IPS DF 19.7 (cell line): ENCODE data around the gene TMEM31.
"Not testable (repeated sequence)": the region's sequence is repeated elsewhere in the genome, so short reads cannot be mapped to it uniquely, and the experiment has no call there.

Experiments
- DNase-seq: peaks from one replicate; pipeline ENCODE4 v3.0.0-alpha.2; 2013; ENCODE audit warnings: low read depth, low spot score

The TMEM31 gene

GRCh38 chrX:103726477-103726876 lies 15.8 kb downstream of the TMEM31 start:
- DNase-seq: no peak

DNA sequence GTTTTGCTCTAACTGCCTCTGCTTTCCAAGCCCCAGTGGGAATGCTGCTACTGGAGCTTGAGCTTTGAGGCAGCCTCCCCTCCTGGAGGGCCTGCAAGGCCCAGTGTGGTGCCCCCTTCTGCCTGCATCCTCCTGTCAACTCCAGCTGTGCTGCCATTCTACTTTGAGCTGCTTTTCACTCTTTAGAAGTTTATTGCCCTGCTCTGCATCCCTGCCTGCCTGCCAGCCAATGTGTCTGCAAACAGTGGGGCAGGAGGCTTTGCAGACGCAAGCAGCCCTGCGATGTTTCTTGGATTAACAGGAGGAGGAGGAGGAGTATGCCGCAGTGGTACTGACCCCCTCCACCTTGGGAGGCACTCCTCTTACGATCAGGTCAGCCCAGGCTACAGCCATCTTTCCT lies 16.4 kb downstream of the TMEM31 start:
- no peak for DNase-seq

DNA sequence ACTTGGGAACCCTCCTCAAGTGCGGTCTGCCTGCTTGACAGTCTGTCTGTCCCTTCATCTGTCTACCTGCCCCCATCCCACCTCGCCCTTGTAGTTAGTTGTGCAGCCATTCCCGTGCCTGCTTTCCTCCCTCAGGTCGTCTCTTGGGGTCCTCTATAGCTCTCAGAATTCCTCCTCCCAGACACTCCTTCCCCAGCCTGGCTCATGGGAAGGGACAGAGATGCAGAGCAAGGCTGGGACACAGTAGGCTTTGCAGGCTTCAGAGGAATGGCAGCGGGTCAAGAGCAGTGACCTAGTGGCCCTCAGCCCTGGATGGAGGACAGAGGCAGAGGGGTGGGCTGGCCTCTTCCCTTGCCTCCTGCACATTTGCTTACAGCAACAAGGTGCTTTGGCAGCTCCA lies 18.3 kb downstream of the TMEM31 start:
- no peak for DNase-seq

GRCh38 chrX:103730147-103730795 lies 19.6 kb downstream of the TMEM31 start:
- no peak for DNase-seq

DNA sequence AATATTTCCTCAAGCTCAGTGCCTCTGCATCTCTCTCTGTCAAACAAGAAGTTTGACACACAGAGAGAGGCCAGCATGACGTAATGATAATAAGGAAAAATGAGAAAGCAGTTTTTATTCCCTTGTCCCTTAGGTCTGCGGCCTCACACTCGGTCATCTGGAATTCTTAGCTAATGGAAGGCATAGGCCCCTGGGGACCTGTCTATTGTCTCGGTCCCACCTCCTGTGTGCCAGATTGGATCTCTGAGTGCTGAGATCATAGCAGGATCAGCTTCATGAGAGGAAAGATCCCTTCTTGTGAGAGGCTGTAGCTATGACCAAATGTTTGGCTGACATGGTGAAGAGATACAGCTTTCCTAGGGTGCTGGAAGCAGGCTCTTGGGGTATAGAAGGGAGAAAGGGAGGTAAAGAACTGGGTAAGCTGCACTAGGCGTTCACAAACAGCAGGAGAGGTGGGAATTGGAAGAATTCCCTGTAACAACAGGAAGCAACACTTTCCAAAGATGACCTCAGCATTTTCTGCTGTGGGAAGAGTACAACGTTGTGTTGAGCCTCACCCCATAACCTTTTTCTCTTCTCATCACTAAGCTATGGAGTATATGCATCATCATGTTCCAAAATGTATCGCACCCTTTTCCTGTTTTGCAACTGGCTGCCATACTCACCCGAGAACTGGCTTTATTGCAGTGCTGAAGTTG lies 20.2 kb downstream of the TMEM31 start:
- no peak for DNase-seq

GRCh38 chrX:103733017-103733416 lies 22.3 kb downstream of the TMEM31 start:
- DNase-seq: no peak

- DNase-seq: no peak
Measured at GRCh38 chrX:103734125-103734760, 23.5 kb downstream of the TMEM31 start.

DNA sequence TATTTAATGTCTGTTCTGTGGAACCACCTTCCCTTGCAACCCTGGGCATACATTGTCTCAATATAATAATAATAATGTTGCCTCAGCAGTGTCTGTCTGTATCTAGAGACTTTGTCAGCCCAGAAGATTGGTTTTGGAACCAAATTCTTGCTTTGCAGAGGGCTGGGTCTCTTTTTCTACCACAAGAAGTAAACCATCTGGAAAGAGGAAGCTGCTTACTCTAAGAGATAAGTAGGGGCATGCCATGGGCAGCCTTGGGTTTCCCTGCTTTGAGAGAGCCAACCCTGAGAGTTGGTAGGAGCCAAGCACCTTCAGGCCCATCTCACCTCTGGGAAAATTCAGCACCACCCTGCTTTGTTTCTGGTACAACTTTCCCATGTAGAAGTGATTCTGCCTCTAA lies 27.0 kb downstream of the TMEM31 start:
- no peak for DNase-seq

DNA sequence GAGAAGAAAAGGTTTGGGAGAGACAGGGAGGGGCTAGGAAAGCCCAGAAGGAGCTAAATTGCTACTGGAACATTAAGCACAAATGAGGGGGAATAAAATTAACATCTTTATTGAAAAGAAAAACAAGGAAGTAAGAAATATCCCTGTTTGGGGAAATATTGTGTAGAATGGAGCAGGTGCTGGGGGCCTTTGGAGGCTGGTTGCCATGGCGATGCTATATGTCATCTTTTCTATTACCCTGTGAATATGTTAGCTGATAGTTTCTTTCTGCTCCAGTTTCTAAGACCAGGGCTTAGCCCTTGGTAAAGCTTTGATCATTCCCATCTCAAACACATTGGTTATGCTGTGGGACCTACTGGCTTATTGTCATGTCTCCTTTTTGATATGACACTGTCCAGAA lies 28.7 kb downstream of the TMEM31 start:
- DNase-seq: no peak

DNA sequence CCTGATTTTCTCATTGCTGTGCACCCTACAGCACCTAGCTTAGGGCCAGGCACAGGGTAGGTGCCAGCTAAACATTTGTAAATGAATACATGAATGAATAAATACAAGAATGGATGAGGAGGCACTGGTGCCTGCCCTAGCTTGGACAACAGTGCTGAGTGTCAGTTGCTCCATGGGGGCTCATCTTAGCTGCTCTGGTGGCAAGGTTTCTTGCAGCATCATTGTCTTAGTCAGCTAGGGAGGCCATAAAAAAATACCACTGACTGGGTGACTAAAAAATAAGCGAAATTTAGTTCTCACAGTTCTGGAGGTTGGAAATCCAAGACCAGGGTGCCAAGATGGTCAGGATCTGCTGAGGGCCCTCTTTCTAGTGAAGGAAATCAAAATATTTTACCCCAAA lies 31.2 kb downstream of the TMEM31 start:
- no peak for DNase-seq

- peak; percentile 59 for DNase-seq
Measured at GRCh38 chrX:103742339-103742738, 31.6 kb downstream of the TMEM31 start.

DNA sequence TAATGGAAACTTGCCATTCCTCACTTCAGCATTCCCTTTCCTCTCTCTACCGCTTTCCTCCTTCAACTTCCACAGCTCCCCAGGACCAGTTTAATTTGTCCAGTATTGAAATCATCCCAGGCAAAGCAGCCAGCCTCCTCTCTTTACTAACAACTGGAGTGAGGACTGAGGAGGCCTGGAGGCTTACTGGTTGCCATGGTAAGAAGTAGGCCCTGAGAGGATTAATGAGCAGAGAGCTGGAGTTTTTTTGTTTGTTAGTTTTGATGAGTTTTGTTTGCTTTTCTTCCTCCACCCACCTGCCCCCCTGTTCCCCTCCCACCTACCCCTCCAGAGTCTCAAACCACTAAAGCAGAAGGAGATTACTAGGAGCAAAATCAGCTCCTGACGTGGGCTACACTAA lies 36.5 kb downstream of the TMEM31 start:
- no peak for DNase-seq

GRCh38 chrX:103754401-103754800 lies 43.7 kb downstream of the TMEM31 start:
- no peak for DNase-seq

DNA sequence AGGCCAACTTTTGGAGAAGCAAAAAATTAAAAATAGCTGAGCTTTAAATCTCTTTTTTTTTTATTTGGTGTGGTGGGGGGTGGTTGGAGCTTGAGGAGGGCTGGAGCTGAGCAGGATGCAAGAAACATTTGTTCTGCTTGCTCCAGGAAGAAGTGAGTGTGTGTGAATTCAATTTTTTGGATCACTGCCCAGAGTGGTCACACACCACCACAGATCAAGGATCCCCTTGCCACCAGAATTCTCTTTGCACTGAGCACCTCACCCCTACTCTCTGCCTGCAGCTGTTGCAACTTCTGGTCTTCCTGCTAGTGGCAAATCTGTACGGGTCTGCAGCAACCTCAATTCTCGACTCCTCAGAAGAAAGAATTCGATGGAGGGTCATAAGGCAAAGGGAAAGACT lies 46.0 kb downstream of the TMEM31 start:
- DNase-seq: no peak

- DNase-seq: no peak
Measured at GRCh38 chrX:103758555-103758954, 47.8 kb downstream of the TMEM31 start.

GRCh38 chrX:103763541-103763940 lies 52.8 kb downstream of the TMEM31 start:
- DNase-seq: not testable (repeated sequence)
